Muscle layer of colon (tissue), 2 donors: ENCODE measurements around the gene SLC47A2.

Experiments used
- H3K27ac ChIP-seq: one replicate; pipeline ENCODE4 v1.7.0; 2013; ENCODE audit warnings: low read depth, mild to moderate bottlenecking, low read length, moderate library complexity
- H3K27me3 ChIP-seq, 2 donors: one replicate each; pipeline ENCODE4 v1.7.0; 2013; ENCODE audit warnings: low read length in 2 of 2, mild to moderate bottlenecking in 2 of 2; ENCODE audit not compliant: insufficient read depth in 2 of 2, control insufficient read depth in 1 of 2
- H3K36me3 ChIP-seq: one replicate; pipeline ENCODE4 v1.7.0; 2013; ENCODE audit warnings: mild to moderate bottlenecking, low read length; ENCODE audit not compliant: insufficient read depth
- H3K4me1 ChIP-seq: one replicate; pipeline ENCODE4 v1.7.0; 2013; ENCODE audit warnings: mild to moderate bottlenecking, low read length; ENCODE audit not compliant: insufficient read depth
- H3K4me3 ChIP-seq, 2 donors: one replicate each; pipeline ENCODE4 v1.7.0; 2013; ENCODE audit warnings: low read length in 2 of 2, low read depth in 1 of 2, mild to moderate bottlenecking in 1 of 2, moderate library complexity in 1 of 2
- H3K9ac ChIP-seq: one replicate; pipeline ENCODE4 v1.7.0; 2013; ENCODE audit warnings: low read length
- H3K9me3 ChIP-seq: one replicate; pipeline ENCODE4 v1.7.0; 2013; ENCODE audit warnings: mild to moderate bottlenecking, low read length
- donor health status: abdominal sarcoma.
- donor health status: Adenocarcinoma of cecum.

Gene SLC47A2

DNA sequence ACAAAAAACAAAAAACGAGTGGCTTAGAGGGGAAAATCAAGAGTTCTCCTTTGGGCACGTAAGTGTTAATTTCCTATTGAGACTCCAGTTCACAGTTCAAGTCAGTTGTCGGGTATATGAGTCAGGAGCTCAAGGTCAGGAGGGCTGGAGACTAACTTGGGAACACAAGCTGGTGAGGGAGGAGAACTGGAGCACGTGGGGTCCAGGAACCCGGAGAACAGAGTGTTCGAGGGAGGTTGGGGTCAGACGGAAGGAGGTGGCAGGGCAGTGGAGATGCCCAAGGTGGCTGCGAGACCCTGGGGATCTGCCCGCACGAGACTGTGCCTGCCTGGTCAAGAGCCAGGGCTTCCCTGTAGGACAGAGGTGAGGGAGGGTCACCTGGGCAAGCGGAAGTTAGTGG, 19.7 kb upstream of the SLC47A2 start:
- H3K4me3 ChIP-seq = no peak overlapping the region
- no peaks in the 10 kb centered on the region for H3K4me1 ChIP-seq
- no peaks in the 10 kb centered on the region for H3K27me3 ChIP-seq
- H3K27ac ChIP-seq = no peak overlapping the region
- no peaks in the 10 kb centered on the region for H3K9me3 ChIP-seq
- no peaks in the 10 kb centered on the region for H3K36me3 ChIP-seq
- H3K9ac ChIP-seq = no peak overlapping the region

GRCh38 chr17:19733953-19734526, 17.7 kb upstream of the SLC47A2 start:
- Histone ChIP-seq H3K27me3 (no peaks in the 10 kb centered on the region), H3K9ac (no peak overlapping the region), H3K4me1 (no peaks in the 10 kb centered on the region), H3K36me3 (no peaks in the 10 kb centered on the region), H3K9me3 (no peaks in the 10 kb centered on the region), H3K27ac (no peak overlapping the region), H3K4me3 (no peak overlapping the region)

- Histone ChIP-seq H3K27me3 (no peaks in the 10 kb centered on the region), H3K4me1 (peaks cover 22% of the 10 kb centered on the region), H3K9ac (no peak overlapping the region)
Measured at GRCh38 chr17:19731626-19732025, 15.2 kb upstream of the SLC47A2 start.

DNA sequence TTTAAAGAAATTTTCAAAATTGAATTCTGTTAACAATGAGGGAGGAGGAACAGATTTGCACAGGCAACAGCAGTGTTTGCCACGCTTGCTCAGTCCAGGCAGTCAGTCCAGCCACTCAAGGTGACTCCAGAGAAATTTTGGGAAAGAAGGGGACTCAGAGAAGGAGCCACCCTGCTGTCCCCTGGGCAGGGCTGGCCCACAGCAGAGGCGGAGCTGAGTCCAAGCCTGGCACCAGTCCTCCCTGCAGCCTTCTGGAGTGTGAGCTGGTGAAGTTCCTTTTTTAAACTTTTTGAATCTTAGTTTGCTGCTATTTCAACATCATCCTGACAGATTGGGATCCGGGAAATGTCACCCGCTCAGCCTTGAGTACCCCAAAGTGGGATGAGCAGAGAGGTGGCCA, 14.5 kb upstream of the SLC47A2 start:
- H3K27ac ChIP-seq = no peak overlapping the region

More at GRCh38 chr17:19731626-19732025, 15.2 kb upstream of the SLC47A2 start:
- Histone ChIP-seq H3K36me3 (no peaks in the 10 kb centered on the region), H3K4me3 (no peak overlapping the region), H3K9me3 (no peaks in the 10 kb centered on the region), H3K27ac (no peak overlapping the region)

GRCh38 chr17:19729900-19730299, 13.5 kb upstream of the SLC47A2 start:
- Histone ChIP-seq H3K27me3 (no peaks in the 10 kb centered on the region), H3K36me3 (no peaks in the 10 kb centered on the region), H3K27ac (peak overlapping the region; percentile 30), H3K4me3 (no peak overlapping the region), H3K4me1 (peaks cover 28% of the 10 kb centered on the region), H3K9me3 (no peaks in the 10 kb centered on the region), H3K9ac (no peak overlapping the region)

More for the DNA sequence above, 14.5 kb upstream of the SLC47A2 start:
- Histone ChIP-seq H3K4me1 (peaks cover 28% of the 10 kb centered on the region), H3K9me3 (no peaks in the 10 kb centered on the region), H3K36me3 (no peaks in the 10 kb centered on the region), H3K9ac (no peak overlapping the region), H3K4me3 (no peak overlapping the region), H3K27me3 (no peaks in the 10 kb centered on the region)

- Histone ChIP-seq H3K36me3 (no peaks in the 10 kb centered on the region), H3K27ac (peak overlapping the region; percentile 89), H3K4me1 (peaks cover 35% of the 10 kb centered on the region), H3K9ac (no peak overlapping the region), H3K9me3 (no peaks in the 10 kb centered on the region), H3K4me3 (no peak overlapping the region), H3K27me3 (no peaks in the 10 kb centered on the region)
Measured at GRCh38 chr17:19728084-19728495, 11.7 kb upstream of the SLC47A2 start.

DNA sequence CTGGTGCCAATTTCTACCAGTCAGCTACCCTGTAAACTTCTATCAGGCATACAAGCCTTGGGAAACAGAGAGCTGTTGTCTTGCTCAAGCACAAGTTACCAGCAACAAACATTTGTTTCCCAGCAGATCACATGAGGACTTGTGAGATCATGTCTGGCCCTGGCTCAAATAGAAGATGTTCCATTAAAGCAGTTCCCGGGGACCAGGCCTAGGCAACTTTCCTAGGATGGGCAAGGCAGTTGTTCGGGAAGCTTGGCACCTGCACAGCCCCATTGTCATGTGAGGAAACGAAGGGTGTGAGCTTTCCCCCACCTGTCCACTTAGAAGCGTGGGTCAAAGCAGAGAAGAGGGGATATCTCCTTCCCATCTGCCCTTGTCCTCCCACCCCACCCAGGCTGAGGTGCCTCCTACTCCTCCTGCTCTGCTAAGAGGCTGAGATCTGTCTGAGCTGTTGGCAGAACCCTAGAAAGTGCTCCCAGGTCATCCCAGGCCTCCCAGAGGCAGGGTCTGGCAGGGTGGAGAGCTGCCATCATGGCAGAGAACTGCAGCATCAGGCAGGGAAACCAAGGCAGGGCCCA, 11.2 kb upstream of the SLC47A2 start:
- H3K4me1 ChIP-seq = peaks cover 35% of the 10 kb centered on the region
- H3K4me3 ChIP-seq = no peak overlapping the region
- no peak overlapping the region for H3K9ac ChIP-seq
- no peaks in the 10 kb centered on the region for H3K27me3 ChIP-seq
- H3K27ac ChIP-seq = peak overlapping the region; percentile 89
- no peaks in the 10 kb centered on the region for H3K9me3 ChIP-seq
- no peaks in the 10 kb centered on the region for H3K36me3 ChIP-seq

DNA sequence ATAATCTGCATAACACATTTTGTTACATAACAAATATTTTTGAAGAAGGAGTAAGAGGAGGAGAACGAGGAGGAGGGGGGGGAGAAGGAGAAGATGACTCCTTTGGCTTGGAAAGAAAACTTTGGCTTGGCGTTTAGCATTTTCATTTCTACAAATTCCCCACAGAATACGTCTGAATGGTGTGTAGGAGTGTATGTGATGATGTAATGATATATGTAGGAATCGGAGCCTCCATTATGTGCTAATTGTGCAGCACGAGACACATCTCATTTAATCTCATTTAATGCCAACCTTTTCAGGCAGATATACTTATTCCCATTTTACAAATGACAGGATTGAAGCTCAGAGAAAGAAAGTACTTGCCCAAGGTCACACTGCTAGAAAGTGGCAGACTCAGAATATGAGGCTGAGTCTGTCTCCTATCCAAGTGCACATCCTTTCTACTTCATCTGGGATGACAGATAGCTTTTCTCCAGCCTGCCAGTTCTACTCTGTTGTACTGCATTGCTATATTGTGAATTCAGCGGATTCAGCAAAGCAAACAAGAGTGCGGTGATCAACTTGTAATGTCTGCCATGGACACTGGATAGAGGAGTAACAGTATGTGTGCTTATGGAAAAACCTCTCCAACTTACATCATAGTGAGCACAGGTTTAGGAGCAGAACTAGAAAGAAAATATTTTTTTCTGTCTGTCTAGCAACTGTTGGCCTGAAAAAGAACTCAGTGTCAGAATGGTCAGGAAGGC, 10.4 kb upstream of the SLC47A2 start:
- H3K9me3 ChIP-seq = no peaks in the 10 kb centered on the region
- H3K9ac ChIP-seq = no peak overlapping the region
- H3K27me3 ChIP-seq = no peaks in the 10 kb centered on the region
- H3K4me3 ChIP-seq = peak overlapping the region in 1 of 2 donors; percentile 16
- no peaks in the 10 kb centered on the region for H3K36me3 ChIP-seq
- peaks cover 35% of the 10 kb centered on the region for H3K4me1 ChIP-seq
- H3K27ac ChIP-seq = peak overlapping the region; percentile 89

DNA sequence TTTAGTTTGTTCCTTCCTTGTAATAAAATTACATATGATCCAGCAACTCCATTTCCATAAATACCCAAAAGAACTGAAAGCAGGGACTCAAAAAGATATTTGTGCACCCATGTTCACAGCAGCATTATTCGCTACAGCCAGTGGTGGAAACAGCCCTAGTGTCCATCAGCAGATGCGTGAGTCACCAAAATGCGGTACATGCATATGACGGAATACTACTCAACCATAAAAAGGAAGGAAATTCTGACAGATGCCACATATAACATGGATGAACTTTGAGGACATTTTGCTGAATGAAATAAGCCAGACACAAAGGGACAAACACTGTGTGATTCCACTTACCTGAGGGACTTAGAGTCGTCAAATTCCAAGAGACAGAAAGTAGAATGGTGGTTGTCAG, 9.1 kb upstream of the SLC47A2 start:
- no peak overlapping the region for H3K4me3 ChIP-seq
- no peak overlapping the region for H3K27ac ChIP-seq
- H3K9ac ChIP-seq = no peak overlapping the region
- no peaks in the 10 kb centered on the region for H3K9me3 ChIP-seq
- peaks cover 35% of the 10 kb centered on the region for H3K4me1 ChIP-seq
- H3K36me3 ChIP-seq = no peaks in the 10 kb centered on the region
- H3K27me3 ChIP-seq = no peaks in the 10 kb centered on the region

DNA sequence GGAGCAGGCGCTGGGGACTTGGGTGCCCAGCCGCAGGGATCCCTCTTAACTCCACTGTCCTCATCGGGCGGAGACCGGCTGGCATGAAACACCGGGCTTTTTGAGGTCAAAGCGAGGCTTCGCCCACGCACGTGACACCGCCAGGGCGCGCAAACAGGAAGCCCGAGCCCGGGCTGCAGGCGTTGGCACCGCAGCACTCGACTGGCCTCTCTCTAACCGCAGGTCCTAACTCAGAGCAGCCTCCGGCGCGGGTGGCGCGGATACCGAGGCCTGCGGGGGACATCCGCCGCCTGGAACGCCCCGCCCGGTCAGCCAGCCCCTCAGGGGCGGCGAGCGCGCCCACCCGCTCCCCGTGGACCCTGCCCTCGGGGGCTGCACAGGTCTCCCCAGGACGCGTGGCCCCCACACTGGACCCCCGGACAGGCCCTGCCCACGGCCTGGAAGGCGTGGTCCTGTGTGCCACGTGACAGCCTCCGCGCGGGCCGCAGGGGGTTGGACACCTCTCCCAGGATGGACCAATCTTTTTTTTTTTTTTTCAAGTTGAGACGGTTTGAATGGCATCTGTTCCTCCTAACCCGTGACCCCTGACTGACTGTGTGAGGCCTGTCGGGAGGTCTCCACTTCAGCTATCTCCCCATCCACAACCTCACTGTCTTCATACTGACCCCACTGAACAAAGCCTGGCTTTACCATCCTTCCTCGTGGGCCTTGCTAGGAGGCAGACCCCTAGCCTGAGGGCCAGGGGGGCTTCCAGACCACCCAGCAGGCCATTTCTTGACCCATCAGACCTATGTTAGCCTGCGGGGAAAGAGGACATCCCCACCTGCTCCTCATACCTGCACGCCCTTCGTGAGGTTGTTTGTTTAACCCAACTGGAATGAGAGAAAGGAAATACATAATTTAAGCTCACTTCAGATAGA, 8.4 kb upstream of the SLC47A2 start:
- peaks cover 35% of the 10 kb centered on the region for H3K4me1 ChIP-seq
- H3K27me3 ChIP-seq = no peaks in the 10 kb centered on the region
- H3K36me3 ChIP-seq = no peaks in the 10 kb centered on the region
- no peaks in the 10 kb centered on the region for H3K9me3 ChIP-seq
- no peak overlapping the region for H3K9ac ChIP-seq
- peak overlapping the region; percentile 42 for H3K4me3 ChIP-seq
- H3K27ac ChIP-seq = peak overlapping the region; percentile 52

- Histone ChIP-seq H3K4me3 (peak overlapping the region in 1 of 2 donors; percentile 42), H3K4me1 (peaks cover 35% of the 10 kb centered on the region), H3K27me3 (no peaks in the 10 kb centered on the region), H3K36me3 (no peaks in the 10 kb centered on the region), H3K27ac (no peak overlapping the region), H3K9me3 (no peaks in the 10 kb centered on the region), H3K9ac (no peak overlapping the region)
Measured at GRCh38 chr17:19723964-19724363, 7.6 kb upstream of the SLC47A2 start.
